Putamen (tissue), 1 donor: ENCODE measurements around the gene CALML5.

Experiments used
- DNase-seq: peaks from one replicate; pipeline ENCODE4 v3.0.0-alpha.2; 2016; ENCODE audit warnings: low spot score

CALML5 gene

DNA sequence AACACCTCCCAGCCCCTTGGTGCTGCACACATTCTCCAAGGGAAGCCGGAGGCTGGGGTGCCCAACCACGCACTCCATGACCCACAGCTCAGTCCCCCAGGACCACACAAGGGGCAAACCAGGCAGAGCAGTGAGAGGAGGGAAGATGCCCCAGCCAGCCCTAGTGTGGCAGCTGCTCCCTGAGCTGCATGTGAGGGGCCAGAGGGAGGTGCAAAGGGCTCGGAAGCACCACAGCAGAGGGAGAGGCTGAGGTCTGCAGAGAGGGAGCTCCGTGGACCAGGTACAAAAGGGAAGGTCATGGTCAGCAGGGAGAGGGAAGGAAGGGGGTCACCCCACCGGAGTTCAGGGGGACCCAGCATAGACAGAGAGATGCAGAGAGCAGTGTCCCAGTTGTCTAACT is 1.5 kb upstream of the CALML5 start:
- no peak for DNase-seq

DNA sequence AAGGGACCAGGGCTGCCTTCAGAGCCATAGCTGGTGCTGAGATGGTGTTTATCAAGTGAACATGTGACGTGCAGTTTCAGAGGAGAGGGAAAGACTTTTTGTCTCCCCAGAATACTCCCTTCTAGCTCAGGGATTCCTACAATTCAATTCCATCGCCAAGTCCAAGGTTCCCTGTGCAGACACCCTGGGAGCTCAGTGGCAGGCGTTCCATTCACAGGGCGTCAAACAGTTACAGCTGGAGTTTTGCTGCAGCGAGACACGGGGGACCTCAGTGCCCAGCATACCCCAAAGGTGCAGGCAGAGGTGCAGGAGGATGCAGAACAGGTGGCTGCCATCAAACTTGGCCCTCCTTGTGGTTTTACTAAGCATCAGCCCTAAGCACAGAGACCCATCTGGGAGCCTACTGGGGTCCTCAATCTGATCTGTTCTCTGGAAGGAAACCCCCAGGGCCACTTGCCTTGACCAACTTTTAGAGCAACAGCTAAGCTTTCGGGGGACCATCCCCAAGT is 846 bp upstream of the CALML5 start:
- DNase-seq = no peak

DNA sequence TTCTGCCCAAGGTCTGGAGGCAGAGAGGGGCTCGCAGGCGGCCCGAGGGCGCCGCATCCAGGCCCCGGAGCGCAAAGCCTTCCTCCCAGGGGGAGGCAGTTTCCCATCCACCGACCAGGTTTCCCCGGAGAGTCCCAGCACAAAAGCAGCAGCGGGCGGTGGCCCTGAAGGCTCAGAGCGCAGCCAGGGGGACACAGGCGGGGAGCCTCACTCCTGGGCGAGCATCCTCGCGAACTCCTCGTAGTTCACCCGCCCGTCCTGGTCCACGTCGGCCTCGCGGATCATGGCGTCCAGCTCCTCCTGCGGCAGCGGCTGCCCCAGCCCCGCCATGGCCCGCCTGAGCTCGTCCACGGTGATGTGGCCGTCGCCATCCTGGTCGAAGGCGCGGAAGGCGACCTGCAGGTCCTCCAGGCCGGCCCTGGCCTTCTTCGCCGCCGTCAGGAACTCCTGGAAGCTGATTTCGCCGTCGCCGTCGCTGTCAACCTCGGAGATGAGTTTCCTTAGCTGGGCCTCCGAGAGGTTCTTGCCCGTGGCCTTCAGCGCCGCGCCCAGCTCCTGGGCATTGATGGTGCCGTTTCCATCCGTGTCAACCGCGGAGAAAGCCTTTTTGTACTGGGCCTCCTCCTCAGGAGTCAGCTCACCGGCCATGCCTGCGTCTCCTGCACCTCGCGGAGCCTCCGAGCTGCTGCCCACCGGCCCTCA is 428 bp downstream of the CALML5 start:
- DNase-seq = no peak

DNA sequence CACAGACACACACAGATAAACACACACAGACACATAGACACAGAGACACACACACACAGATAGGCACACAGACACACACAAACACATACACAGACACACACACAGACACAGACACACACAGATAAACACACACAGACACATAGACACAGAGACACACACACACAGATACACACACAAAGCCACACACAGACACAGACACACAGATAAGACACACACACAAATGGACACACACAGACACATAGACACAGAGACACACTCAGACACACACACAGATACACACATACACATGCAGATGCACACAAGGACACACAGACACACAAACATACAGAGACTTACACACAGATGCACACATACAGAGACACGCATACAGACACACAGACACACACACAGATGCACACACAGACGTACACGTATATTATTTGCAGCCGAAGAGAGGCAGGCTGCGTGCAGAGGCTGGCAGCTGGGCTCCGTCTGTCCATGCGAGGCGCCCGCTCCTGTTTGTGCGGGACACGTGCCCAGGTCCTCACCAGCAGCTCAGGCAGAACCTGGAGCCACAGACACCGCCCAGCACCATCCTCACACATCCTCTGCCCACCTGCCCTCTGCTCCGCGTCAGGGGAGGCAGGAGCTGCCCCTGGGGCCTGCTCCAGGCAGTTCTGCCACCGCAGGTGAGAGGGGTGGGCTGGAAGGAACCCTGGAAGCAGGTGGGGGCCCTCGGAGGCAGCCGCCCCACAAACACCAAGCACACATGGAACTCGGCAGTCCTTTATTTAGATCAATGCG is 1.2 kb downstream of the CALML5 start:
- no peak for DNase-seq

DNA sequence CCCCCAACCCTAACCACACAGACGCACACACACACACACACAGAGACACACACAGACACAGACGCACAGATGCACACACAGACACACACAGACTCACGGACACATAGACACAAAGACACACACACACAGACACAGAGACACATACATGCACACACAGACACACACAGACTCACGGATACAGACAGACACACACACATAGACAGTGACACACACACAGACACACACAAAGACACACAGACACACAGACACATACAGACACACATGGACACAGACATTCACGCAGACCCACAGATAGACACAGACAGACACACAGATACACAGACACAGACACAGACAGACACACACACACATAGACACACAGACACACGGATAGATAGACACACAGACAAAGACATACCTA is 2.1 kb downstream of the CALML5 start:
- DNase-seq = no peak

DNA sequence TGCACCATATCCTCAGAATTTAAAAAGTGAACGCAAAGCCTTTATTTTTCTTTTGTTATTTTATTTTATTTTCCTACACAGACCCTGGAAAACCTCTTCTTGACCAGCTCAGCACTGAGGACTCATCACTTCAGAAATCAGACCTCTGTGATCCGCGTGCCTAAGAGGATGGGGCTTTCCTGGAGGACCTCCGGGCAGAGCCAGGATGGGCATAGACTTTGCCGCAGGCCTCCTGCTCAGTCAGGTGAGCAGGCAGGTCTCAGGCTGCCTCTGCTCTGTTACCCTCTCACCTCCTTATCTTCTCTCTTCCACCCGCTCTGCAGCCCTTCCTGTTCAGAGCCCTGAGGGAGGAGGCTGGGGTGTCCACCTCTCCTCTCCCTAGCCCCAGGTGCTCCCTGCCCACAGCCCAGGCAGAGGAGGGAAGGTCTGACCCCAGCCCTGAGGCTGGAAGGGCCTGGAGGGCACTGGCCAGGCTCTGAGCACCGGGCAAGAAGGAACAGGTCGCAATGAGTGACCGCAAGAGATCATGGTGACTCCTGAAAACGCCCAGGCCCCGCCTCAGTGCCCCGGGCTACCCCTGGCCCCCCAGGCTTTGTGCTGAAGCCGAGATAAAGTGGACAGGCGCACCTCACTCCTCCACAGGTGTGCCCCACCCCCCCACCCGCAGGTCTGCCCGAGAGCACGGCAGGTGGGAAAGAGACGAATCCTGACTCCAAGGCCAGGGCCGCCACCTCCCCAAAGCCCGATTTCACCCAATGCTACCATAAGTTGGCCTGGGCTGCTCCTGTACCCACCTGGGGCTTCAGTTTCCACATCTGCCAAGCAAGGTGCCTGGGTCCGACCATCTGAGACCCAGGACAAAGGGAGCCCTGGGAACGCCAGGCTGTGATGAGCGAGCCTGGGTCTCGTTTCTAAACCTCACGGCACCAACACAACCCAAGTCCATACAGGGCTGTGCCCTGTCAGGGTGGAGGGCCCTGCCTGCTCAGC is 2.8 kb downstream of the CALML5 start:
- DNase-seq = no peak

DNA sequence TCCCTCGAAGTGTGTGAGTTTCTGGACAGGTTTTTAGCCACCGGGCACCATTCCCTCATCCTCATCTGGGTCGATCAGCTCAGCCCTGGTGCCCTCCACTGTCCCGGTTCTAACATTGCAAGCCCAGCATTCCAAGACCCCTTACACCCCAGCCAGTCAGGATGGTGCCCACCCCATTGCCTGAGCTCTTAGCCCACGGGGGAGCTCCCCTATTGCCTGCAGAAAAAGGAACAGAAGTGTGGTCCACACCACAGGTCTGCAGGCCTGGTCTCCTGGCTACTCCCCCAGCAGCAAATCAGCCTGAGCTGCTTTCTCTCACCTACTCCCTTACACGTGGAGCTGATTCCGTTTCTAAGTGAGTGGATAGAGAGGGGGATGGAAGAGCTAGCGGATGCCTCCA is 4.8 kb downstream of the CALML5 start:
- no peak for DNase-seq

DNA sequence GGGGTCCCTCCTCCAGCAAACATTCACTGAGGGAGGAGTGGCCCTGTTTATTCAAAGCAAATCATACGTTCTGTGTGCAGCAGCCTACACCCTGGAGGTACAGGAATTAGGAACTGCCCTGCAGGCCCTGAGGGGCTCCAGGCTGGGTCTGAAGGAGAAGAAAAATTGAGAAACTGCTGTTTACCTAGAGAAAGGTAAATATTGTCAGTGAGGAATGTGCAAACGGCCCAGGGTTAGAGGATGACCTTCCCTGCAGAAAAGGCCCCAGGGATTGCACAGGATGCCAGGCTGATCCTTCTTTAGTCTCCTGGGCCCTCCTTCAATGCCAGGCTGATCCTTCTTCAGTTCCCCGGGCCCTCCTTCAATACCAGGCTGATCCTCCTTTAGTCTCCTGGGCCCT is 5.7 kb downstream of the CALML5 start:
- DNase-seq = no peak

DNA sequence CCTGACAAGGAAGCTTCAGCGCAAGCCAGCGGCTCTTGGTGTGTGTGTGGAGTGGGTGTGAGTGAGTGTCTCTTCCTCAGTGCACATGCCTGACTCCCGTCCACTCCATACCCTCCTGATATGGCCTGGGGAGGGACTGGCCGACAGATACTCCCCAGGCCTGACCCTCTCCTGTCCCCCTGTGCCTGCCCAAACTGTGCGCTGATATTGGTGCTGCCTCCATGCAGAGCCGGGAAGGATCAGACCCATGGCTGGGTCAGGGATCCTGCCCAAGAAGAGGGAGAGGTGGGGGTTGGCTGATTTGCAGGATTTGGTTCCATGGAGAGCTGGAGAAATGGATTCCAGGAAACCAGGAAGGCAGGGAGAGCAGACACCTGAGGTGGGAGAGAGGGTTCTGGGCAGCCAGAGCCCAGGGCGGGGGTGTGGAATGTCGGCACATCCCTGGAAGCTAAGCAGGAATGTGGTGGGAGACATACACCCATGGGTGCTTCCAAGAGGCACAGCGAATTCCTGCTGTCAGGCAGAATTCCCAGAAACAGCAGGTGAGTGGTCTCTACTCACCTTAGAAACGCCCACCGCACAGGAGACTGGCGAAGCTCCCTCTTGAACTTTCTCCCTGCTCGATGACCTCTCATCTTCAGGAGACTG is 6.3 kb downstream of the CALML5 start:
- DNase-seq = no peak

DNA sequence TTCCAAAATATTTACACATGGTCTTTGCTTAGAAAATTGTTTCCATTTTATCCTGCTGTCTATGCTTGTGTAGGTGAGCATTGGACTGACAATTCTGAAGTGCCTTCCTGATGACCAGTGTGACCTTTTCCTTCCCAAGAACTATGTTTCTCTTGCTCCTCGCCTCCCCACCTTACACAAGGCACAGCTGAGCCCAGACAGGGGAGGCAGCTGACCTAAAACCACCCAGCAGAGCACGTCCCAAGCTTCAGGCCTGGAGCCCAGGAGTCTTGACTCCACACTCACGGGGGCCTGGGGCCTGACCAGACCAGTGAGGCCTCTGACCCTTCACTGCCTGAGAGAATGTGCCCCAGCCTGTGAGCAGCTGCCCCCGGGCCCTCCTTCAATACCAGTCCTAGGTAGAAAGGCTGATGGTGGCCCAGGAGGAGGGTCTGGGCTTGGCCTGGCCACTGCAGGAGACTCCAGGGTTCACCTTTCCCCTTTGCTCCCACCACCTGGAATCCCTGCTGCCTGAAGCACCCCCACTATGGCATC is 7.0 kb downstream of the CALML5 start:
- DNase-seq = no peak

DNA sequence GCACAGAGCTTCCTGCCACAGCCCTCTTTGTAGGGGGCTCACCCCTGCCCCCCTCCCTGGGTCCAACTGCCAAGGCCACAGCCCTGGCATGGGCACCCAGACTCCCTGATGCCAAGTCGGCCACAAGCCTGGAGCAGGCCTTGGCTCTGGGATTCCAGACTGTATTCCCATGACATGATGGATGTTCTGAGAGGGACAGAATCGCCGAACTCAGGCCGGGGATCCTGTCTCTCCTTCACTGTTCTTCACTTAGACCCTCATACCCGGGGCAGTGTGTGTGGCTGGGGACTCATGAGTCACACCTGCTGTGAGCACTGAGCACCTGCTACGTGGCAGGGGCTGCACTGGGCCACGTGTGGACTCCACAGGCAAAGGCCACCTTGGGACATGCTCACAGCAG is 7.9 kb downstream of the CALML5 start:
- no peak for DNase-seq

DNA sequence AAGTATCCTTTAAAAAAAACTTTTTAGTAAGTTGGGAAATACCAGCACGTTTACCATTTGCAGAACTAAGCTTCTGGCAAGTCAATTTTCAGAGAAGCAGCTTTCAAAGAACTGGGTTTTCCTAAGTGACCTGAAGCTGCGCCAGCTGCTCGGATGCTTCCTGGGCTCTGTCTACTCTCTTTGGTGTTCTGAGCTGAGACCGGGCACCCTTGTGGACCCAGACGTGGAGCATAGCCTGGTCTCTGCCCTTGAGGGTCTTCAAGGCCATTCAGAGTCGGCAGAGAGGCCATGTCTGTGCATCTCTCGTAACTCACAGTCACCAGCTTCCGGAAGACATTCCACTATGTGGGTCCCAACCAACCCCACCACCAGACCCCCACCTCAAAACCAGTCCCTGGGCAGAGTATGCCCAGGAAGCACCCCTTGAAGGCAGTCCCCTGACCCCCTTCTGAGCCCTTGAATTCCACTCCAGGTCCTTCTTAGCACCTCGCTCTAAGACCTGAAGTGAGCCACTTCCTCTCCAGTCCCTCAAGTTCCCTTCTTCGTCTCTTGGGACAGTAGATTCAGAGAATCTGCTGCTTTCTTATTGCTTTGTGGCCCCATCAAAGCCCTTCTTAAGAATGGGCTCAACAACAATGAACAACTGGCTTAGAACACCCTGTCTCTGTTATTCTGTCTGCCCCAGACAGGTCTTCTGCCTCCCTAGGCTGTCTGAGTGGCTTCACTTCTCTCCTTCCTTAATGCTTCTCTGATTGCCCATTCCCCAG is 8.5 kb downstream of the CALML5 start:
- no peak for DNase-seq

DNA sequence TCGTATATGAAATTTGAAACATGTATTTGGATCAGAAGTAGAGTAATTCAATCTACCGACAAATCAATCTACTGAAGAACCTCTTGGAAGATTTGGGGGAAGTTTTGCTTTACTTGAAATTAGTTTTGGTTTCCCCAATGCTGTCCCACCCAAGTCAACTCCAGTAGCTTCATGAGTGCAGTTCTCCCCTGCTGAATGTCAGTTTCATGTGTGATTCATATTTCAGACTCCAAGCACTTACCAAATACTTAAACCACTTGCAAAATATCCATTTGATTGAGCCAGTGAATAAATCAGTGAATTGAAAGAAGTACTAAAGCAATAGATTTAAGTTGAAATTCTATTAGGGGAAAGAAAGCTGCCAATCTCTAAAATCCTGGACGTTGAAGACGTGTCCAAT is 9.3 kb downstream of the CALML5 start:
- no peak for DNase-seq

DNA sequence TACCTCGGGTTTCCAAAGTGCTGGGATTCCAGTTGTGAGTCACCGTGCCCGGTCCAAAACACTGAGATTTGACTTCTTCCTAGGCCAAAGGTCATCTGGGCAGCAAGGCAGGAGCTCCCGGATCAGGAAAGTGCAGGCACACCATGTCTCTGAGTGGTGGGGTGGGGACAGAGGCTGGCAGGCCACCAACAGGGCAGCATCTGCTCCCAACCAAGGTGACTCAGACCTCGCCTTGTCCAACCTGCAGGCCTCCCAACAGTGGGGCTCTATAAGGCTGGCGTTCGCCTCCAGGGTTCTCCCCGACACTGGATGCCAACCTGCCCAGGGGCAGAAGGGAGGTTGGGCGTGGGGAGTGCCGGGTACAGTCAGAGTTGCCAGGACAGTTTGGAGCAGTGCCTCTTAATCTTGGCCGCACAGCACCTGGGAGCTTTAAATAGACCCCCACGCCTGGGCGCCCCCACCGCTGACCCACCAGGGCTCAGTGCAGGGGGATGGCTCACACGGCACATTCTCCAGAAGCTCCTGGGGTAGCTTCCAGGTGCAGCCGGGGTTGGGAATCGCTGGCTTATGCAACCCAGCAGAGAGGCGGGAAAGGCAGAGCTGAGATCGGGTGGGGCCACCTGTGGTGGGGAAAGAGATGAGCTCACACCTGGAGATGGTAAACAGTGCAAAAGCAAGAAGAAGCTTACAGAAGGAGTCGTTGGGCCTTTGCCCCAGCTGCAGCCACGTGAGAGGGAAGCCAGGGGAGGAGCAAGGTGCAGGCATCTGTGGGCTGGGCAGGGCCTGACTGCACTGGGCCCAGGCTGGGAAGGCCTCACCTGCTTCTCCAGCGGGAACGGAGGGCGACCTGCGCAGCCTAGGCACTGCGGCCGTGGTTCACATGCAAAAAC is 10.9 kb downstream of the CALML5 start:
- no peak for DNase-seq

DNA sequence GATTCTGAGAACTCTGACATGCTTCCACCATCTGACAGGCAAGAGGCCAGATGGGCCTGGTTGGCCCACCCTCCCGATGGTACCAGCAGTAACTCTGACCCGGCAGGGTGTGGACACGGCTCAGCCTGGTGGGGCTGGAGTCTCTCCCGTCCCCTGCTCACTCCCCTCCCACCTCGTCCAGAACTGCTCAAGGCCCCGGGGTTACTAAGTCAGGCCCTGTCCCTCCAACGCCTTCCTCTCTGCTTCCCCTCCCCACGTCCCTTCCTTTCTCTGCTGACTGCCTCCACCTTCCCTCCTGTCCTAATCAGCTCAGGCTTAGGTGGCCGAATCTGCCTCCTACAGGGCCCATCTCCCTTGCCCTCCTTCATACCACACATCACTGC is 12.5 kb downstream of the CALML5 start:
- DNase-seq = no peak

DNA sequence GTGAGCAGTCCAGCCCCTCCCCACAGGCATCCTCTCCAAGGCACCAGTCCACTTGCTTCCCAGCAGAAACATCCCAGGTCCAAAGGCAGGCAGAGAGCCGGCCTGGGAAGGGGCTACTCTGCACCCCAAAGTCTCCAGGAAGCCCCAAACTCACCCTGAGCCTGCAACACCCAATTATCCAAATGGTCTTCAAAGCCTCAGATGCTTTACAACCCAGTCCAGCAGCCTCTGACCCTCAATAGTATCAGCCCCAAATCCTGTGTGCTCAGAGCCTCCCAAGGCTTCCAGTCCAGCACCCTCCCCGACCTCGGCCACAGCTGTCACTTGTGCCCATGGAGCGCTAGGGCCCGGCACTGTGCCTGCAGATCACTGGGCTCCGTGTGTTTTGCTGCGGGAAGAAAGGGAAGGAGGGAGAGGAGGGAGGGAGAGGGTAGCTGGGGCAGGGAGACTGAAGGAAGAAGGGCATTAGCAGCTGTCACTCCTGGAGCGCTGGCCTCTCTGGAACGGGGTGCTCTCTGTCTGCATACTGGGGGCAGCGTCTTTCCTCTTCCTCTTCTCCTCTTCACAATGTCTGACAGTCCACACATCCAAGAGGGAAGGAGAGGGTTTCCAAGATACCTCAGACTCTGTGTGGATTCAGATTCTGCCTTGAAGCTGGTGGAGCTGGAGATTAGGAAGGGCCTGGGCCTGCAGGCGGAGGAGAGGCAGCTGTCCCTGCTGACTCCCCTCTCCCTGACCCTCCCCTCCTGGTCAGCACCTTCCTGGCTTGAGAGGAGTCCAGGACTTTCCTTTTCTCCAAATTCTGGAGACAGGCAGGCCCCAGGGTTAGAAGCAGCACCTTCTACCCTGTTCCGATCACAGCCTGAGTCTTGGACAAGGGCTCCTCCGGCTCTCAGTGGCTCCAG is 13.2 kb downstream of the CALML5 start:
- no peak for DNase-seq

DNA sequence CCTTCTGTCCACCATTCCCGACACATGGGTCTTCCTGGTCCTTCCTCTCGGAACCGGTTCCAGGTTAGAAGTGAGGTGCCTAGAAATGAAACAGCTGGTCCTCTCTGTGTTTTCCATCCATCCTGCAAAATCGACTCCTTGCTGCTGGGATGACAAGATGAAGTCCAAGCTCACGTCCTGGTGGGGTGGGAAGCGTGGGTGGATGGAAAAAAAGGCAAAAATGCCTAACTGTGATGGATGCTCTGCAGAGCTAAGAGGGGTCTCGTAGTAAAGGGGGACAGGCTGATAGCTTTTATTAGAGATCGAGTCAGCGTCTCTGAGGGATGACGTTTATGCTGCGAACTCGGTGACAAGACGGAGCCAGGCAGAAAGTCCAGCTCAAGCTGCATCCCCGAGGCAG is 14.1 kb downstream of the CALML5 start:
- no peak for DNase-seq

DNA sequence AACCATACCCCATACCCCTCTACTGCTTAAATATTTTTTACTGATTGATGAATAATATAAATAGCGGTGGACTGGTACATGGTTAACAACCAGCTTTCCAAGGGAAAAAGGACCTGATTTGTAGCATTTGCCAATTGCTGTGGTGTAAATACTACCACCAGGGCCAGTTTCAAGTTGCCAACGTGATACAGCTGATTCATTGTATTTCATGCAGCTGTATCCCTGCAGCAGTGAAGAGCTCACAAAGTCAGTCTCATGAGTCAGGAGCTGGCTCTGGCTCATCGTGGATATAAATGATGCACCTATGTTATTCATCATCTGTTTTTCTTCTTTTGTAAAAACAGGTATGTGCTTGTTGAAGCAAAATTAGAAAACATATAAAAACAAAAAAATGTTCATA is 15.2 kb downstream of the CALML5 start:
- DNase-seq = no peak

DNA sequence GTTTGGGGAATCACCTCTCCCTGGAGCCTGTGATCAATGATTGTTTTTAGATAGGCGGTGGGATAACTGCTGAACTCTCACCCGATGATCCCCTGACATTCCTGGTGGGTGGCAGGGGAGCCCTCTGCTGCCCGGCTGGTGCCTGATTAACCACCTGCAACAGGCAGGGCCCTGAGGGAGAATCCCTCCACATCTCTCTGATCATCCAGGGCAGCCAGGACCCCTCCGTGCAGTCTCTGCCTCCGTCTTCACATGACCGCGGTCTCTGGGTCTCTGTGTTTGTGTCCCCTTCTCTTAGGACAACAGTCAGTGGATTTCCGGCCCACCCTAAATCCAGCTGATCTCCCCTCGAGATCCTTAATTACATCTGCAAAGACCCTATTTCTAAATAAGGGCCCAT is 17.4 kb downstream of the CALML5 start:
- DNase-seq = no peak
